Thyroid gland (tissue), 4 donors: ENCODE measurements around the gene SLC24A3. TPM values are rescaled to one million over a fixed set of nuclear protein-coding genes. Genes with fewer than 3 reads are reported as not detected.

Experiments
- DNase-seq, 2 donors: peaks; one replicate each; pipeline ENCODE4 v3.0.0-alpha.2; 2019
- H3K27ac ChIP-seq, 3 donors: fragments of 200-600 bp; sonication (generic); 1 replicate in 2 of 3; 2 replicates in 1 of 3; pipeline ENCODE4 v1.5.1; 2016 to 2019; ENCODE audit warnings: mild to moderate bottlenecking in 1 of 3, moderate library complexity in 1 of 3
- H3K27me3 ChIP-seq: fragments of 200-600 bp; sonication (generic); one replicate; pipeline ENCODE4 v1.5.1; 2019
- H3K36me3 ChIP-seq, 2 donors: fragments of 200-600 bp; sonication (generic); one replicate each; pipeline ENCODE4 v1.5.1; 2016 to 2019
- H3K4me1 ChIP-seq, 2 donors: fragments of 200-600 bp; sonication (generic); one replicate each; pipeline ENCODE4 v1.5.1; 2017 to 2019
- H3K4me3 ChIP-seq, 3 donors: fragments of 200-600 bp; sonication (generic); replicated peaks in 1 of 3; 1 replicate in 2 of 3; 2 replicates in 1 of 3; pipeline ENCODE4 v1.5.1; 2016; ENCODE audit warnings: mild to moderate bottlenecking in 1 of 3
- H3K9me3 ChIP-seq: fragments of 200-600 bp; sonication (generic); one replicate; pipeline ENCODE4 v1.5.1; 2017
- POLR2A ChIP-seq, 2 donors: fragments of 450-650 bp; IDR thresholded peaks; one replicate each; pipeline ENCODE4 v1.6.1; 2017; ENCODE audit warnings: antibody characterized with exemption in 2 of 2, mild to moderate bottlenecking in 2 of 2, moderate library complexity in 1 of 2
- WGBS, 2 donors: methylation state at CpG; one replicate each; pipeline ENCODE4 v1.1.5; 2017; 5-methylcytosine and 5-hydroxymethylcytosine counted together
- intact Hi-C: fragments of 100-400 bp; cut with DNase I; formaldehyde crosslinking; loops from one replicate; pipeline ENCODE4 v1.15.1; 2023
- total RNA-seq, 4 donors: library from RNA; depleted of rRNA; stranded (reverse); fragments of >200 nt; gene quantifications; one replicate each; pipeline ENCODE4 v1.2.3, GENCODE V29; 2016
- TF ChIP-seq, protein P1 (sequence below), 6 experiments: fragments of 200-600 bp in 3 of 6; fragments of 450-650 bp in 3 of 6; sonication (generic) in 3 of 6; IDR thresholded peaks; one replicate each; pipeline ENCODE4 v1.5.1; 2016 to 2019; ENCODE audit warnings: antibody characterized with exemption in 6 of 6, mild to moderate bottlenecking in 2 of 6, inconsistent platforms in 1 of 6, moderate library complexity in 1 of 6

Gene SLC24A3
- total RNA-seq, 4 donors from 2014 or later: 4.0 to 8.1 (median 6.3) TPM

DNA sequence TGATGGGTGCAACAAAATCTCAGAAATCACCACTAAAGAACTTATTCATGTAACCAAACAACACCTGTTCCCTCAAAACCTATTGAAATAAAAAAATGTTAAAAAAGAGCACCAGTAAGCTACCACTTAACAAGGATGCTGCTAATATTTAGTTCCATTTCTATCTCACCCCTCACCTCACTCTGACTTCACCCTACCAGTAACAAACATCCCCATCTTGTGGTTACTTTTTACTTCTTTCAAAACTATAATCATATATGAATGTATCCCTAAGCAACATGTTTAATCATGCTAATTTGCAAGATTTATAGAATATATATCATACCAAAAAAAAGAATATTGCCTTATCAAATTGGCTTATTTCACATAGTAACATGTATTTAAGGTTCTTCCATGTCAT is 27.4 kb upstream of the SLC24A3 start:
- Histone ChIP-seq H3K4me3 (no peak overlapping the region), H3K27me3 (no peaks in the 10 kb centered on the region), H3K4me1 (no peaks in the 10 kb centered on the region), H3K36me3 (no peaks in the 10 kb centered on the region), H3K9me3 (no peaks in the 10 kb centered on the region), H3K27ac (no peak overlapping the region)
- DNase-seq: no peak
- TF ChIP-seq, protein P1, sequence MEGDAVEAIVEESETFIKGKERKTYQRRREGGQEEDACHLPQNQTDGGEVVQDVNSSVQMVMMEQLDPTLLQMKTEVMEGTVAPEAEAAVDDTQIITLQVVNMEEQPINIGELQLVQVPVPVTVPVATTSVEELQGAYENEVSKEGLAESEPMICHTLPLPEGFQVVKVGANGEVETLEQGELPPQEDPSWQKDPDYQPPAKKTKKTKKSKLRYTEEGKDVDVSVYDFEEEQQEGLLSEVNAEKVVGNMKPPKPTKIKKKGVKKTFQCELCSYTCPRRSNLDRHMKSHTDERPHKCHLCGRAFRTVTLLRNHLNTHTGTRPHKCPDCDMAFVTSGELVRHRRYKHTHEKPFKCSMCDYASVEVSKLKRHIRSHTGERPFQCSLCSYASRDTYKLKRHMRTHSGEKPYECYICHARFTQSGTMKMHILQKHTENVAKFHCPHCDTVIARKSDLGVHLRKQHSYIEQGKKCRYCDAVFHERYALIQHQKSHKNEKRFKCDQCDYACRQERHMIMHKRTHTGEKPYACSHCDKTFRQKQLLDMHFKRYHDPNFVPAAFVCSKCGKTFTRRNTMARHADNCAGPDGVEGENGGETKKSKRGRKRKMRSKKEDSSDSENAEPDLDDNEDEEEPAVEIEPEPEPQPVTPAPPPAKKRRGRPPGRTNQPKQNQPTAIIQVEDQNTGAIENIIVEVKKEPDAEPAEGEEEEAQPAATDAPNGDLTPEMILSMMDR (IDR thresholded peaks at IDR 0.05): no peak
- TF ChIP-seq POLR2A (IDR thresholded peaks at IDR 0.05): no peak
- intact Hi-C loops: no loop called here

DNA sequence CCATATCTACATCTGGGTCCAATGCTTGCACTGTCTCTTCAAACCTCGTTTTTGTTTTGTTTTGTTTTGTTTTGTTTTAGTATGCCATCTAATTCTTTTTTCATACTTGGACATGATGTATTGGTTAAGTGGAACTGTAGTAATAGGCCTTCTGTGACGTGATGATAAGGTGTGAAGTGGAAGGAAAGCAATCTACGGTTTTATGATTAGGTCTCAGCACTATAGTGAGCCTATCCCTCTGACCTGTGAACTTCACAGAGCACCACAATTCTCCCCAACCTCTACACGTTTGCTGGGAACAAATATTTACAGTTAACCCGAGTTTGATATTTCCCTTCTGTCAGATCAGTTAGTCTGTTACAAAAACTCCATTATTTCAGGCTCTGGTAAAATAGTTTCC is 19.1 kb upstream of the SLC24A3 start:
- no peaks in the 10 kb centered on the region for H3K36me3 ChIP-seq
- DNase-seq: no peak
- H3K9me3 ChIP-seq: no peaks in the 10 kb centered on the region
- 59 to 66% methylated on average over 5 of the region's 5 CpGs for WGBS, 2 donors
- H3K4me1 ChIP-seq: no peaks in the 10 kb centered on the region
- no peak overlapping the region for H3K27ac ChIP-seq
- H3K4me3 ChIP-seq: no peak overlapping the region
- H3K27me3 ChIP-seq: no peaks in the 10 kb centered on the region
- intact Hi-C loops: no loop called here
- TF ChIP-seq, protein P1 (IDR thresholded peaks at IDR 0.05): no peak
- no peak for TF ChIP-seq POLR2A (IDR thresholded peaks at IDR 0.05)

DNA sequence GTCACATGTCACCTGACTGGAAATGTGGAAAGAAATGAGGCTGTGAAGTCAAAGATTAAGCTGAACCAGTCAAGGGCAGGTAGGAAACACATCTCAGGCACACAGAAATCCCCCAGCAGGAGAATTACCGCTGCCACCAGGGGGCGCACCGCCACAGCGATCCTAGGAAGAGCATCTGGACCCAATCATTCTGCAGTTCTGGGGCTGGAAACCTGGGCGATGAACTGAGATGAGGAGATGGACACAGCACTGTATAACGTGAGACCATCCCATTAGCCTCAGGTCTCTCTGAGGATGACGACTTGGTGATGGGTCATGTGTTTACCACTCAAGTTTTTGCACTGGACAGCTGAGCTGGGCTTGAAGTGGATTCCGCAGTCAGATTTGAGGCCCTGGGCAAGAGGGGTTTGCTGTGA is 6.5 kb upstream of the SLC24A3 start:
- TF ChIP-seq POLR2A (IDR thresholded peaks at IDR 0.05): no peak
- TF ChIP-seq, protein P1 (IDR thresholded peaks at IDR 0.05): peak; percentile 76 to 91 (median 86)
- Histone ChIP-seq H3K27ac (no peak overlapping the region), H3K4me3 (no peak overlapping the region), H3K27me3 (no peaks in the 10 kb centered on the region), H3K36me3 (no peaks in the 10 kb centered on the region), H3K4me1 (peaks cover 2 to 9% of the 10 kb centered on the region in 2 donors), H3K9me3 (no peaks in the 10 kb centered on the region)
- WGBS, 2 donors: 14 to 21% methylated on average over 8 of the region's 8 CpGs
- DNase-seq: peak; percentile 77 to 83
- intact Hi-C loops: loop anchor here (2.0 kb wide), 1 partner anchor 379 kb away; no protein-coding TSS in a partner anchor

DNA sequence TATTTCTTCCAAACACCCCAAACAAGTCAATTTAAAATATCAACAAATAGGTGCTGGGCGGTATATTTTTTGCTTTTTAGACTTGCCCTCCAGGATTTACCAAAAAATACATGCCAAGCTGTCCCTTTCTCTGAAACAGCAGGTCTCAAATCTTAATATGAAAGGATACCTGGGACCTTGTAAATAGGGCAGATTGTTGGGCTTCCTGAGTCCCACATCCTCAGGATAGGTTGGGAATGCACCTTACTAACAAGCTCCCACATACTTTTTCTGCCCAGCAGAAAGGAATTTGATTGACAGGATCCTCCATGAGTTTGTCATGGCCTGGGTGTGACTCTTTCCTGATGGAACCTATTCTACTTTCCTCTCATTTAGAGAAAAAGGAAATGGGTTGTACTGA is 4.9 kb upstream of the SLC24A3 start:
- WGBS, 2 donors: 86% methylated on average over 1 of the region's 1 CpG
- peaks cover 5 to 18% of the 10 kb centered on the region in 2 donors for H3K4me1 ChIP-seq
- H3K4me3 ChIP-seq: no peak overlapping the region
- no peaks in the 10 kb centered on the region for H3K9me3 ChIP-seq
- no peaks in the 10 kb centered on the region for H3K36me3 ChIP-seq
- TF ChIP-seq, protein P1 (IDR thresholded peaks at IDR 0.05): no peak
- no peak for TF ChIP-seq POLR2A (IDR thresholded peaks at IDR 0.05)
- intact Hi-C loops: loop anchor here (2.0 kb wide), 1 partner anchor 377 kb away; no protein-coding TSS in a partner anchor
- DNase-seq: no peak
- H3K27ac ChIP-seq: no peak overlapping the region
- no peaks in the 10 kb centered on the region for H3K27me3 ChIP-seq

DNA sequence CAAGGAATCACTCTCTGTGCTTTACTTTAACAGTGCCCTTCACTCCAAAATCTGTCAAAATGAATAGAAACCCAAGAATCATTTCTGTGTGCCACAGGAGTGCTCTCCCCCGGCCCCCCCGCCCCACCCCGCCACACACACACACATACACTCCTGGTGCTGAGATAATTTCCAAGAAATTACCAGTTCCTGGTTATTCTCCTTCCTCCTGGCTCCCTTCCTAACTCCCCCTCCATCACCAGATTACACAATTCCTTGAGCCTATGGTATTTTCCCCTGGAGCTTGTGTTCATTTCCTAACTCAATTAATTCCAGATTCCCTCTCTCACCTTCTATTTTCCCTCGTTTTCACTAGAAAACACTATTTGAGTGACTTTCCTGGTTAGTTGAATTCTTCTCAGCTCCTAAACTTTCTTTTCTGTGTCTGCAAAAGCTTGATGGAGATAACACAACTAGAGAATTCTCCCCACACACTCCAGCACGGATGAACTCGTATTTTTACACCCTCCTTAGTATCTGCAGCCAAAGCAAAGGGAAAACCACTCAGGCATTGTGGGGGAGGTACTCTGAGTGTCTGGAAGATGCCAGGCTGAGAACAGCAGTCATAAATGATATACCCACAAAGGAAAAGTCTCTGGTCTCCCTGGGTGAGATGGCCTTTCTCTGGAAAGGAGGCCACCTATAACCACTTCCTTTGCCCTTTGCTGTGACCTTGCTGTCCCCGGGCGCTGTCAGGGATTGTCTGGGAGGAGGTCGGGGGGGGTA is 1.9 kb upstream of the SLC24A3 start:
- WGBS, 2 donors: 58 to 66% methylated on average over 8 to 9 of the region's 9 CpGs
- no peak overlapping the region for H3K4me3 ChIP-seq
- peak in 1 of 2 donors; percentile 9 for DNase-seq
- H3K9me3 ChIP-seq: no peaks in the 10 kb centered on the region
- H3K36me3 ChIP-seq: no peaks in the 10 kb centered on the region
- intact Hi-C loops: no loop called here
- no peak for TF ChIP-seq POLR2A (IDR thresholded peaks at IDR 0.05)
- TF ChIP-seq, protein P1 (IDR thresholded peaks at IDR 0.05): no peak
- peaks cover 15 to 23% of the 10 kb centered on the region in 2 donors for H3K4me1 ChIP-seq
- H3K27ac ChIP-seq: peak overlapping the region in 2 of 3 donors; percentile 26 to 53
- H3K27me3 ChIP-seq: no peaks in the 10 kb centered on the region
